ENCODE results near the gene RER1. TPM values are rescaled to one million over a fixed set of nuclear protein-coding genes. Genes with fewer than 3 reads are reported as not detected.

Gene RER1
- total RNA-seq, 4 donors from 2014 or later = 54.4 to 78.6 (median 69.8) TPM

- Histone ChIP-seq H3K36me3 (no peaks in the 10 kb centered on the region), H3K27me3 (peaks cover 96% of the 10 kb centered on the region), H3K9me3 (no peaks in the 10 kb centered on the region), H3K4me1 (no peaks in the 10 kb centered on the region), H3K4me3 (no peak overlapping the region), H3K27ac (no peak overlapping the region)
- no CpG with 5 or more reads among the region's 21 CpGs for WGBS, 2 donors (ENCODE audit: low coverage in 1 of 2)
- ATAC-seq = no peak
- TF ChIP-seq CTCF (IDR thresholded peaks at IDR 0.05) (no peak), EP300 (IDR thresholded peaks at IDR 0.05) (no peak), POLR2A (IDR thresholded peaks at IDR 0.05) (no peak), POLR2AphosphoS5 (IDR thresholded peaks at IDR 0.05) (no peak)
Observed at GRCh38 chr1:2452201-2452931, 60.7 kb downstream of the RER1 start.

GRCh38 chr1:2452932-2453315, 61.3 kb downstream of the RER1 start:
- no peaks in the 10 kb centered on the region for H3K4me1 ChIP-seq

GRCh38 chr1:2454227-2454626, 62.6 kb downstream of the RER1 start:
- Histone ChIP-seq H3K4me1 (no peaks in the 10 kb centered on the region), H3K36me3 (no peaks in the 10 kb centered on the region), H3K27ac (no peak overlapping the region), H3K27me3 (peaks cover 96% of the 10 kb centered on the region), H3K4me3 (no peak overlapping the region), H3K9me3 (no peaks in the 10 kb centered on the region)
- WGBS, 2 donors (ENCODE audit: low coverage in 1 of 2) = no CpG with 5 or more reads among the region's 10 CpGs
- TF ChIP-seq POLR2AphosphoS5 (IDR thresholded peaks at IDR 0.05) = no peak
- TF ChIP-seq POLR2A (IDR thresholded peaks at IDR 0.05) = no peak
- TF ChIP-seq CTCF (IDR thresholded peaks at IDR 0.05) = no peak
- no peak for TF ChIP-seq EP300 (IDR thresholded peaks at IDR 0.05)
- no peak for ATAC-seq

More at GRCh38 chr1:2452932-2453315, 61.3 kb downstream of the RER1 start:
- Histone ChIP-seq H3K27ac (no peak overlapping the region), H3K27me3 (peaks cover 96% of the 10 kb centered on the region), H3K36me3 (no peaks in the 10 kb centered on the region), H3K4me3 (no peak overlapping the region), H3K9me3 (no peaks in the 10 kb centered on the region)
- no CpG with 5 or more reads among the region's 19 CpGs for WGBS, 2 donors (ENCODE audit: low coverage in 1 of 2)
- ATAC-seq = no peak
- no peak for TF ChIP-seq POLR2AphosphoS5 (IDR thresholded peaks at IDR 0.05)
- TF ChIP-seq CTCF (IDR thresholded peaks at IDR 0.05) = no peak
- no peak for TF ChIP-seq POLR2A (IDR thresholded peaks at IDR 0.05)
- no peak for TF ChIP-seq EP300 (IDR thresholded peaks at IDR 0.05)

Other genes starting within 250 kb of the RER1 start
- 10 to 100 TPM; 25.8 to 51.1 (median 43.3) TPM for gene FAAP20, start 197.1 kb upstream of the RER1 start, total RNA-seq
- 100 to 1,000 TPM in 1 of 4 donors, 10 to 100 TPM in 3; 60.2 to 157 (median 79.0) TPM for gene SKI, start 163.5 kb upstream of the RER1 start, total RNA-seq
- 10 to 100 TPM in 1 of 4 donors, 1 to 10 TPM in 3; 5.0 to 14.6 (median 9.2) TPM for gene MORN1, start 287 bp upstream of the RER1 start, total RNA-seq
- 10 to 100 TPM; 18.2 to 30.0 (median 21.6) TPM for gene PEX10, start 20.7 kb downstream of the RER1 start, total RNA-seq
- gene PLCH2, start 84.4 kb downstream of the RER1 start, total RNA-seq = under 1 TPM; under 0.01 to 0.72 (median 0.15) TPM
- 10 to 100 TPM; 32.6 to 46.8 (median 34.0) TPM for gene PANK4, start 134.8 kb downstream of the RER1 start, total RNA-seq
- gene HES5, start 138.4 kb downstream of the RER1 start, total RNA-seq = not detected
- gene TNFRSF14, start 164.5 kb downstream of the RER1 start, total RNA-seq = 10 to 100 TPM; 23.0 to 81.6 (median 36.9) TPM
- 10 to 100 TPM in 3 of 4 donors, 1 to 10 TPM in 1; 6.5 to 24.1 (median 14.0) TPM for gene PRXL2B, start 194.9 kb downstream of the RER1 start, total RNA-seq
- 1 to 10 TPM in 3 of 4 donors, not detected in 1; 1.4 to 3.9 (median 2.1) TPM for gene MMEL1, start 241.2 kb downstream of the RER1 start, total RNA-seq